Measurements from ENCODE around the gene ATAD3A. TPM values are rescaled to one million over a fixed set of nuclear protein-coding genes. Genes with fewer than 3 reads are reported as not detected.
A peak's percentile ranks its signal among the peaks of the same experiment; 100 is the strongest.
"Not testable (repeated sequence)": the region's sequence is repeated elsewhere in the genome, so short reads cannot be mapped to it uniquely, and the experiment has no call there.

The ATAD3A gene
- total and polyA plus RNA-seq, 2 experiments from 2014 or later = 16.7 to 46.7 TPM

GRCh38 chr1:1510912-1511532, 940 bp upstream of the ATAD3A start:
- TF ChIP-seq EZH2phosphoT487 (IDR thresholded peaks at IDR 0.05; ENCODE audit: low read depth, severe bottlenecking, unreplicated experiment) = no peak
- TF ChIP-seq EZH2 (IDR thresholded peaks at IDR 0.05; ENCODE audit: borderline replicate concordance) = no peak
- Histone ChIP-seq H3K4me1 (ENCODE audit: insufficient read depth) (peaks cover 7% of the 10 kb centered on the region), H3K27me3 (no peaks in the 10 kb centered on the region), H3K4me3 (peak overlapping the region; percentile 75), H4K20me1 (ENCODE audit: insufficient read depth, poor library complexity, severe bottlenecking) (no peaks in the 10 kb centered on the region), H2AFZ (peak overlapping the region; percentile 97), H3K36me3 (replicated peaks; ENCODE audit: insufficient read depth, low read depth) (no peaks in the 10 kb centered on the region), H3K9me3 (ENCODE audit: low read depth) (no peaks in the 10 kb centered on the region), H3K9me2 (replicated peaks; ENCODE audit: insufficient read depth) (no peaks in the 10 kb centered on the region), H3K27ac (peak overlapping the region; percentile 99), H3K79me2 (peaks cover 19% of the 10 kb centered on the region), H3K4me2 (peak overlapping the region; percentile 95)
- WGBS (ENCODE audit: low lambda C conversion rate, missing lambda C conversion rate) = 14% methylated on average over 17 of the region's 17 CpGs
- DNase-seq (ENCODE audit: low spot score) = peak; percentile 30

DNA sequence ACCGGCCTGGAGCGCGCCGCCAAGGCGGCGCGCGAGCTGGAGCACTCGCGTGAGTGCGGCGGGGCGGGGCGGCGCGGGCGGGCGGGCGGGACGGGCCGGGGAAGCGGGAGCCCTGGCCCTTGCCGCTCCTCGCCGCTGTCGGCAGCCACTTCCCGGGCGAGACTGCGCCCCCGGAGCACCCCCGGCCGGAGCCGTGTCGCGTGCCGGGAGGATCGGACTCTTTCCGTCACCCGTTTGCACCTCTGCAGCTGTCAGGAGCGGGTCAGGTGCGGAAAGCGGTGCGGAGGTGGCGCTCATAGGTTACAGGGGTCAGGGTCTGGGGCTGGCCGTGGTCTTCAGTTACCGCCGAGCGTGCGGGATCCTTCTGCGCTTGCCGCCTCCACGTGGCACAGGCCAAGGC, 463 bp downstream of the ATAD3A start:
- Histone ChIP-seq H3K79me2 (peaks cover 21% of the 10 kb centered on the region), H3K4me2 (peak overlapping the region; percentile 82), H3K27ac (peak overlapping the region; percentile 58)
- H3K4me3 ChIP-seq; H2AFZ ChIP-seq; DNase-seq (ENCODE audit: low spot score); H4K20me1 ChIP-seq (ENCODE audit: insufficient read depth, poor library complexity, severe bottlenecking); H3K9me3 ChIP-seq (ENCODE audit: low read depth); H3K4me1 ChIP-seq (ENCODE audit: insufficient read depth); H3K36me3 ChIP-seq (replicated peaks; ENCODE audit: insufficient read depth, low read depth); H3K9me2 ChIP-seq (replicated peaks; ENCODE audit: insufficient read depth); H3K27me3 ChIP-seq: not testable (repeated sequence)
- WGBS (ENCODE audit: low lambda C conversion rate, missing lambda C conversion rate) = 0% methylated on average over 11 of the region's 52 CpGs

GRCh38 chr1:1513675-1514074, 1.7 kb downstream of the ATAD3A start:
- H3K36me3 ChIP-seq (replicated peaks; ENCODE audit: insufficient read depth, low read depth); H2AFZ ChIP-seq; H3K27ac ChIP-seq; H3K9me3 ChIP-seq (ENCODE audit: low read depth); H3K4me1 ChIP-seq (ENCODE audit: insufficient read depth); H3K9me2 ChIP-seq (replicated peaks; ENCODE audit: insufficient read depth); H4K20me1 ChIP-seq (ENCODE audit: insufficient read depth, poor library complexity, severe bottlenecking); H3K4me3 ChIP-seq; H3K27me3 ChIP-seq; DNase-seq (ENCODE audit: low spot score): not testable (repeated sequence)
- WGBS (ENCODE audit: low lambda C conversion rate, missing lambda C conversion rate) = 89% methylated on average over 13 of the region's 18 CpGs
- peak overlapping the region; percentile 54 for H3K4me2 ChIP-seq
- peaks cover 21% of the 10 kb centered on the region for H3K79me2 ChIP-seq

DNA sequence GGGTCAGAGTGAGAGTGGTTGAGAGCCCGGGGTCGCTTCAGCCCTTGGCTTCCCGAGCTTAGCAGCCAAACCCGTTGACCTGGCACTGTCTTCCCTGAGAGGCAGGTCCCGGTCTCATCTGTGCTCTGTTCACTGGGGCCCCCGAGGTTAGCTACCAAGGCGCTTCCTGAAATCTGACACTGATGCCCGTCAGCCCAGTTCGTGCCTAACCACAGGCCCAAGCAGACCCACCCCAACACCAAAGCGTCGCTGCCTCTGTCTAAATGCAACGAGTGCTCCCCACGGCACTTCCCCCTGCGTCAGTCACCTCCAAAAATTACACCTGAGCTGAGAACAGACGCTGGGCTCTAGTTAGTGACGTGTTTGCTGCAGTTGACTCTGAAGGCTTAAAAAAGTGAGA, 2.4 kb downstream of the ATAD3A start:
- not testable (repeated sequence) for H3K27ac ChIP-seq; H3K9me2 ChIP-seq (replicated peaks; ENCODE audit: insufficient read depth); H3K4me2 ChIP-seq; H3K27me3 ChIP-seq; H3K4me3 ChIP-seq; H3K36me3 ChIP-seq (replicated peaks; ENCODE audit: insufficient read depth, low read depth); H3K9me3 ChIP-seq (ENCODE audit: low read depth); H3K4me1 ChIP-seq (ENCODE audit: insufficient read depth); H2AFZ ChIP-seq; DNase-seq (ENCODE audit: low spot score); H4K20me1 ChIP-seq (ENCODE audit: insufficient read depth, poor library complexity, severe bottlenecking)
- WGBS (ENCODE audit: low lambda C conversion rate, missing lambda C conversion rate) = 89% methylated on average over 16 of the region's 16 CpGs
- peaks cover 21% of the 10 kb centered on the region for H3K79me2 ChIP-seq

DNA sequence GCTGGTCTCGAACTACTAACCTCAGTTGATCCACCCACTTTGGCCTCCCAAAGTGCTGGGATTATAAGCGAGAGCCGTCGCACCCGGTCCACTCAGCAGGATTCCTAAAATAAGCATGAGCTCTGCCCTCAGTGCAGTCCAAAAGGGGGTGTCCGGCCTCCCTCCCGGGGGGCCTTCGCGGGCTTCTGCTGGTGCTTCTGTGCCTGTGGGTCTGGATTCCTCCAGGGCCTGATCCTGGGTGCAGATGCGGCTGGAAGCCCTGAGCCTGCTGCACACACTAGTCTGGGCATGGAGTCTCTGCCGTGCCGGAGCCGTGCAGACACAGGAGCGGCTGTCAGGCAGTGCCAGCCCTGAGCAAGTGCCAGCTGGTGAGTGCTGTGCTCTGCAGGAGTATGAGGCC, 5.0 kb downstream of the ATAD3A start:
- H3K27ac ChIP-seq; H3K4me3 ChIP-seq; H3K4me2 ChIP-seq; H2AFZ ChIP-seq; DNase-seq (ENCODE audit: low spot score); H3K9me2 ChIP-seq (replicated peaks; ENCODE audit: insufficient read depth); H4K20me1 ChIP-seq (ENCODE audit: insufficient read depth, poor library complexity, severe bottlenecking); H3K27me3 ChIP-seq; H3K36me3 ChIP-seq (replicated peaks; ENCODE audit: insufficient read depth, low read depth); H3K4me1 ChIP-seq (ENCODE audit: insufficient read depth); H3K9me3 ChIP-seq (ENCODE audit: low read depth): not testable (repeated sequence)
- H3K79me2 ChIP-seq = peaks cover 15% of the 10 kb centered on the region
- WGBS (ENCODE audit: low lambda C conversion rate, missing lambda C conversion rate) = 97% methylated on average over 14 of the region's 14 CpGs

GRCh38 chr1:1517973-1518620, 6.1 kb downstream of the ATAD3A start:
- no peak overlapping the region for H3K4me2 ChIP-seq

GRCh38 chr1:1518621-1519007, 6.7 kb downstream of the ATAD3A start:
- H3K36me3 ChIP-seq (replicated peaks; ENCODE audit: insufficient read depth, low read depth); H3K9me3 ChIP-seq (ENCODE audit: low read depth); H2AFZ ChIP-seq; H3K4me2 ChIP-seq; H3K9me2 ChIP-seq (replicated peaks; ENCODE audit: insufficient read depth); H3K4me1 ChIP-seq (ENCODE audit: insufficient read depth); H4K20me1 ChIP-seq (ENCODE audit: insufficient read depth, poor library complexity, severe bottlenecking); H3K4me3 ChIP-seq; H3K27me3 ChIP-seq; H3K27ac ChIP-seq; DNase-seq (ENCODE audit: low spot score): not testable (repeated sequence)
- WGBS (ENCODE audit: low lambda C conversion rate, missing lambda C conversion rate) = 97% methylated on average over 16 of the region's 19 CpGs
- H3K79me2 ChIP-seq = peaks cover 15% of the 10 kb centered on the region

More at GRCh38 chr1:1517973-1518620, 6.1 kb downstream of the ATAD3A start:
- no peaks in the 10 kb centered on the region for H4K20me1 ChIP-seq (ENCODE audit: insufficient read depth, poor library complexity, severe bottlenecking)
- H3K27me3 ChIP-seq = no peaks in the 10 kb centered on the region
- over 99% methylated on average over 19 of the region's 28 CpGs for WGBS (ENCODE audit: low lambda C conversion rate, missing lambda C conversion rate)
- H2AFZ ChIP-seq = no peak overlapping the region
- H3K4me1 ChIP-seq (ENCODE audit: insufficient read depth) = no peaks in the 10 kb centered on the region
- no peak for DNase-seq (ENCODE audit: low spot score)
- TF ChIP-seq EZH2phosphoT487 (IDR thresholded peaks at IDR 0.05; ENCODE audit: low read depth, severe bottlenecking, unreplicated experiment) (no peak), CTCF (IDR thresholded peaks at IDR 0.05; ENCODE audit: poor library complexity) (no peak), EZH2 (IDR thresholded peaks at IDR 0.05; ENCODE audit: borderline replicate concordance) (no peak)
- no peaks in the 10 kb centered on the region for H3K36me3 ChIP-seq (replicated peaks; ENCODE audit: insufficient read depth, low read depth)
- H3K4me3 ChIP-seq = no peak overlapping the region
- H3K9me3 ChIP-seq (ENCODE audit: low read depth) = no peaks in the 10 kb centered on the region
- no peak overlapping the region for H3K27ac ChIP-seq
- H3K9me2 ChIP-seq (replicated peaks; ENCODE audit: insufficient read depth) = no peaks in the 10 kb centered on the region
- peaks cover 15% of the 10 kb centered on the region for H3K79me2 ChIP-seq

Measured in hepatocyte (in vitro differentiated cells).